ENCODE results near the gene ADRM1.

The ADRM1 gene

DNA sequence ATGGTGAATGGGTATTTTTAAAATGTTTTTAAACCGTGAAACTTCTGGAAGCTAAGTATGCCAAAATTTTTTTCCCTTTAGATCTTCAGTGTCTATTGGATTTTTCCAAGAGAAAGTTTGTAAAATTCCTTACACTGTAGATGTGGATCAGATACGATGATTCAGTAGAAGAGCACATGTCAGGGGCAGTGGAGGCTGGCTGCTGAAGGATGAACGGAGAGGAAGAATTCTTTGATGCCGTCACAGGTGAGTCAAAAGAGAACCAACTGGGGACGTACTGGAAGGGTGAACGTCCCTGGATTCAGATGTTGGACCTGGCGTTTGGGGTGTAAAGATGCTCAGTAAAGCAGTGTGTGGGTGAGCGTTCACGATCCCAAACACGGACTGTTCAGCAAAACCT lies 46.8 kb upstream of the ADRM1 start:
- no peaks in the 10 kb centered on the region; the same call in 1 of the 2 replicates for H3K79me2 ChIP-seq (ENCODE audit: insufficient read depth, low read length)
- no peaks in the 10 kb centered on the region for H3K9me3 ChIP-seq (ENCODE audit: insufficient read depth, low read length)
- no peaks in the 10 kb centered on the region for H3K27me3 ChIP-seq (ENCODE audit: low read length)
- H3K27ac ChIP-seq (ENCODE audit: low read depth, low read length), result no peak overlapping the region
- no peaks in the 10 kb centered on the region for H3K36me3 ChIP-seq (ENCODE audit: low read length)
- H4K20me1 ChIP-seq (ENCODE audit: low read depth, low read length), result no peaks in the 10 kb centered on the region
- H3K4me3 ChIP-seq (ENCODE audit: insufficient read depth, low read length, poor library complexity, severe bottlenecking), result no peak overlapping the region
- no peak for TF ChIP-seq EZH2phosphoT487 (conservative IDR thresholded peaks at IDR 0.05; ENCODE audit: low read length)
- TF ChIP-seq, protein P1, sequence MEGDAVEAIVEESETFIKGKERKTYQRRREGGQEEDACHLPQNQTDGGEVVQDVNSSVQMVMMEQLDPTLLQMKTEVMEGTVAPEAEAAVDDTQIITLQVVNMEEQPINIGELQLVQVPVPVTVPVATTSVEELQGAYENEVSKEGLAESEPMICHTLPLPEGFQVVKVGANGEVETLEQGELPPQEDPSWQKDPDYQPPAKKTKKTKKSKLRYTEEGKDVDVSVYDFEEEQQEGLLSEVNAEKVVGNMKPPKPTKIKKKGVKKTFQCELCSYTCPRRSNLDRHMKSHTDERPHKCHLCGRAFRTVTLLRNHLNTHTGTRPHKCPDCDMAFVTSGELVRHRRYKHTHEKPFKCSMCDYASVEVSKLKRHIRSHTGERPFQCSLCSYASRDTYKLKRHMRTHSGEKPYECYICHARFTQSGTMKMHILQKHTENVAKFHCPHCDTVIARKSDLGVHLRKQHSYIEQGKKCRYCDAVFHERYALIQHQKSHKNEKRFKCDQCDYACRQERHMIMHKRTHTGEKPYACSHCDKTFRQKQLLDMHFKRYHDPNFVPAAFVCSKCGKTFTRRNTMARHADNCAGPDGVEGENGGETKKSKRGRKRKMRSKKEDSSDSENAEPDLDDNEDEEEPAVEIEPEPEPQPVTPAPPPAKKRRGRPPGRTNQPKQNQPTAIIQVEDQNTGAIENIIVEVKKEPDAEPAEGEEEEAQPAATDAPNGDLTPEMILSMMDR (IDR thresholded peaks at IDR 0.05; ENCODE audit: insufficient read depth, low read length, poor library complexity, severe bottlenecking), result no peak
- H3K4me2 ChIP-seq (ENCODE audit: low read depth, low read length, poor library complexity, severe bottlenecking), result no peak overlapping the region
- H3K9me2 ChIP-seq (replicated peaks; ENCODE audit: insufficient read depth, low read length), result no peaks in the 10 kb centered on the region
- H3K9ac ChIP-seq (ENCODE audit: low read length), result no peak overlapping the region
- no peak overlapping the region for H2AFZ ChIP-seq (ENCODE audit: low read depth, low read length, severe bottlenecking)
- H3F3A ChIP-seq (ENCODE audit: insufficient read depth), result no peaks in the 10 kb centered on the region

DNA sequence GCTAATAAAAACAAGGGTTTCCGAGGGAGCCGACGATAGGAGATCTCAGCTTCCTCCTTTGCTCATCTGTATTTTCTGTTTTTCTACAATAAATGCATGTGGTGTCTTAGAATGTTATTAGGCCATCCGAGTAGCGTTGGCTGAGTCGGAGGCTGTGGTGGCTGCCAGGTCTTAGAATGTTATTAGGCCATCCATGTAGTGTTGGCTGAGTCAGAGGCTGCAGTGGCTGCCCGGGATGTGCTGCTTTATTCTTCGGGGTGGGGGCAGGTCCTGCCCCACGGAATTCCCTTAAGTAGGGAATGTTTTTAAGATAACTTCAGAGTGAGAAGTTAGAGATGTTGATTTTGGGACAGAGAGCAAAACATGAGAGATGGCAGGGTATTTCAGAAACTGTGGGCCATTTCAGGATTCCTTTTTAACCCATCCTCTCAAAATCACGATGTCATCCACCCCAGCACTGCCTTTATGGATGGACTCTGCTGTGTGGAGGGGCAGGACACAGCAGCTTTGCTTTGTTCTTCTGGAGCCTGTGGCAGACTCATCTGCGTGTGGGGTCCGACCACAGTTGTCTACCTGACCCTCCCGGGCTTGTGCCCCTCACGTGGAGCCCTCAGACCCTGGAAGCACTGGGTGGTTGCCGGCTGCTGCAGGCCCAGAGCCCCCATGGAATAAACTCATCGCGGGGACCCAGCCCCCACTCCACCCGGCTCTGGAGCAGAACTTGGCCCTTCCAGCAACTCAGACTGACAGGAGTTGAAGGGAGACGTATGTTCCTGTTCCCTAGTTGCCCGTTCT lies 44.1 kb upstream of the ADRM1 start:
- no peak overlapping the region for H3K27ac ChIP-seq (ENCODE audit: low read depth, low read length)
- no peaks in the 10 kb centered on the region for H3K9me2 ChIP-seq (replicated peaks; ENCODE audit: insufficient read depth, low read length)
- no peaks in the 10 kb centered on the region for H3K27me3 ChIP-seq (ENCODE audit: low read length)
- TF ChIP-seq EZH2phosphoT487 (conservative IDR thresholded peaks at IDR 0.05; ENCODE audit: low read length), result no peak
- TF ChIP-seq, protein P1 (IDR thresholded peaks at IDR 0.05; ENCODE audit: insufficient read depth, low read length, poor library complexity, severe bottlenecking), result no peak
- H2AFZ ChIP-seq (ENCODE audit: low read depth, low read length, severe bottlenecking), result no peak overlapping the region
- no peaks in the 10 kb centered on the region for H3K36me3 ChIP-seq (ENCODE audit: low read length)
- no peak overlapping the region for H3K9ac ChIP-seq (ENCODE audit: low read length)
- H3K9me3 ChIP-seq (ENCODE audit: insufficient read depth, low read length), result no peaks in the 10 kb centered on the region
- no peak overlapping the region for H3K4me3 ChIP-seq (ENCODE audit: insufficient read depth, low read length, poor library complexity, severe bottlenecking)
- H3F3A ChIP-seq (ENCODE audit: insufficient read depth), result no peaks in the 10 kb centered on the region
- no peak overlapping the region for H3K4me2 ChIP-seq (ENCODE audit: low read depth, low read length, poor library complexity, severe bottlenecking)
- no peaks in the 10 kb centered on the region for H4K20me1 ChIP-seq (ENCODE audit: low read depth, low read length)
- H3K79me2 ChIP-seq (ENCODE audit: insufficient read depth, low read length), result no peaks in the 10 kb centered on the region

DNA sequence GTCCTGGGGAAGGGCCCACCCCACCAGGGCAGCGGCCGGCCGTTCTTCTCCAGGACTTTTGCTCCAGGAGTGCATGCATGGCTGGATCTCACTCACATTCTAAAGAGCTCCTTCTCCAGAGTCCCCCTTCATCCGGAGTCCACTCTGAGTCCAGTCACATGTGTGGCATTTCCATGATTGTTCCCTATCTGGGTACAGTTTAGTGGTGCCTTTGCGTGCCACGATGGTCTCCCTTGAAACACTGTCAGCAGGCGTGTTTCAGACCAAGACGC lies 43.6 kb upstream of the ADRM1 start:
- no peaks in the 10 kb centered on the region for H3K79me2 ChIP-seq (ENCODE audit: insufficient read depth, low read length)
- H3F3A ChIP-seq (ENCODE audit: insufficient read depth), result no peaks in the 10 kb centered on the region

More for the DNA sequence above, 43.6 kb upstream of the ADRM1 start:
- H3K9ac ChIP-seq (ENCODE audit: low read length), result no peak overlapping the region
- H3K27me3 ChIP-seq (ENCODE audit: low read length), result no peaks in the 10 kb centered on the region
- H3K27ac ChIP-seq (ENCODE audit: low read depth, low read length), result no peak overlapping the region
- no peak overlapping the region for H3K4me3 ChIP-seq (ENCODE audit: insufficient read depth, low read length, poor library complexity, severe bottlenecking)
- TF ChIP-seq, protein P1 (IDR thresholded peaks at IDR 0.05; ENCODE audit: insufficient read depth, low read length, poor library complexity, severe bottlenecking), result no peak
- no peak for TF ChIP-seq EZH2phosphoT487 (conservative IDR thresholded peaks at IDR 0.05; ENCODE audit: low read length)
- H3K36me3 ChIP-seq (ENCODE audit: low read length), result no peaks in the 10 kb centered on the region
- no peaks in the 10 kb centered on the region for H3K9me2 ChIP-seq (replicated peaks; ENCODE audit: insufficient read depth, low read length)
- no peak overlapping the region for H2AFZ ChIP-seq (ENCODE audit: low read depth, low read length, severe bottlenecking)
- H4K20me1 ChIP-seq (ENCODE audit: low read depth, low read length), result no peaks in the 10 kb centered on the region
- H3K9me3 ChIP-seq (ENCODE audit: insufficient read depth, low read length), result no peaks in the 10 kb centered on the region
- H3K4me2 ChIP-seq (ENCODE audit: low read depth, low read length, poor library complexity, severe bottlenecking), result no peak overlapping the region

All from SU-DHL-6 (cell line).